ENCODE results near the gene HMSD. TPM values are rescaled to one million over a fixed set of nuclear protein-coding genes. Genes with fewer than 3 reads are reported as not detected.
A peak's percentile ranks its signal among the peaks of the same experiment; 100 is the strongest.
"Not testable (repeated sequence)": the region's sequence is repeated elsewhere in the genome, so short reads cannot be mapped to it uniquely, and the experiment has no call there.

Gene HMSD
- polyA plus RNA-seq, 3 donors: not detected

GRCh38 chr18:63936932-63937393 is 12.1 kb upstream of the HMSD start:
- H3K27me3 ChIP-seq (ENCODE audit: control insufficient read depth in 2 of 2, insufficient read depth in 2 of 2, low read length in 2 of 2): no peaks in the 10 kb centered on the region
- H3K27ac Mint-ChIP-seq: no peak overlapping the region
- no peaks in the 10 kb centered on the region for H3K9me3 Mint-ChIP-seq
- no peak overlapping the region for H3K4me3 Mint-ChIP-seq
- H3K4me2 ChIP-seq (replicated peaks; ENCODE audit: extremely low read depth, low read length, poor library complexity, severe bottlenecking): peak overlapping the region; percentile 83
- intact Hi-C loops (cut with micrococcal nuclease): loop anchor here (5.0 to 10.0 kb wide), 3 partner anchors 85 to 422 kb away; no protein-coding TSS in a partner anchor
- H3K27me3 Mint-ChIP-seq (ENCODE audit: low read depth in 3 of 3): peaks cover 0 to 1% (median 0%) of the 10 kb centered on the region in 3 donors
- H3K27ac ChIP-seq (ENCODE audit: low read depth in 1 of 2, low read length in 2 of 2): peak overlapping the region; percentile 78 to 89
- H3K4me3 ChIP-seq (replicated peaks in 1 of 3; ENCODE audit: low read depth in 2 of 3, low read length in 3 of 3): peak overlapping the region; percentile 73 to 87 (median 74)
- H3K4me1 ChIP-seq (ENCODE audit: control insufficient read depth in 1 of 2, insufficient read depth in 2 of 2, low read length in 2 of 2): peaks cover 18 to 25% of the 10 kb centered on the region in 2 donors
- peaks cover 18% of the 10 kb centered on the region for H3K79me2 ChIP-seq (ENCODE audit: insufficient read depth, low read length)
- H2AFZ ChIP-seq (ENCODE audit: insufficient read depth, low read depth, low read length, poor library complexity, severe bottlenecking): peak overlapping the region; percentile 96
- H3K36me3 Mint-ChIP-seq: peaks cover 0 to 2% of the 10 kb centered on the region in 2 donors
- H3K9me3 ChIP-seq (replicated peaks in 1 of 2; ENCODE audit: control insufficient read depth in 1 of 2, insufficient read depth in 1 of 2, low read length in 2 of 2): no peaks in the 10 kb centered on the region
- peaks cover 7% of the 10 kb centered on the region for H3K4me1 Mint-ChIP-seq
- no peaks in the 10 kb centered on the region for H4K20me1 ChIP-seq (ENCODE audit: insufficient read depth, low read length)
- DNase-seq: peak in 1 of 3 donors; percentile 32
- peaks cover 0 to 11% of the 10 kb centered on the region in 2 donors for H3K36me3 ChIP-seq (replicated peaks in 1 of 2; ENCODE audit: control insufficient read depth in 1 of 2, insufficient read depth in 2 of 2, low read length in 2 of 2)
- no peak for TF ChIP-seq CTCF (IDR thresholded peaks at IDR 0.05)
- H3K9ac ChIP-seq (ENCODE audit: insufficient read depth, low read length, poor library complexity, severe bottlenecking): peak overlapping the region; percentile 72
- 13% methylated on average over 19 of the region's 19 CpGs for WGBS (ENCODE audit: insufficient coverage)

- H3K4me1 ChIP-seq (ENCODE audit: control insufficient read depth in 1 of 2, insufficient read depth in 2 of 2, low read length in 2 of 2): peaks cover 18 to 25% of the 10 kb centered on the region in 2 donors
- no peaks in the 10 kb centered on the region for H3K36me3 ChIP-seq (replicated peaks in 1 of 2; ENCODE audit: control insufficient read depth in 1 of 2, insufficient read depth in 2 of 2, low read length in 2 of 2)
- H3K9ac ChIP-seq (ENCODE audit: insufficient read depth, low read length, poor library complexity, severe bottlenecking): no peak overlapping the region
- TF ChIP-seq CTCF (IDR thresholded peaks at IDR 0.05): no peak
- peaks cover 6% of the 10 kb centered on the region for H3K4me1 Mint-ChIP-seq
- no peak for DNase-seq
- no peak overlapping the region for H3K27ac ChIP-seq (ENCODE audit: low read depth in 1 of 2, low read length in 2 of 2)
- peaks cover 1 to 3% (median 2%) of the 10 kb centered on the region in 3 donors for H3K27me3 Mint-ChIP-seq (ENCODE audit: low read depth in 3 of 3)
- no peak overlapping the region for H3K27ac Mint-ChIP-seq
- WGBS (ENCODE audit: insufficient coverage): 96% methylated on average over 8 of the region's 8 CpGs
- peaks cover 0 to 2% of the 10 kb centered on the region in 2 donors for H3K36me3 Mint-ChIP-seq
- no peaks in the 10 kb centered on the region for H3K79me2 ChIP-seq (ENCODE audit: insufficient read depth, low read length)
- H3K4me3 Mint-ChIP-seq: no peak overlapping the region
- H3K9me3 ChIP-seq (replicated peaks in 1 of 2; ENCODE audit: control insufficient read depth in 1 of 2, insufficient read depth in 1 of 2, low read length in 2 of 2): no peaks in the 10 kb centered on the region
- intact Hi-C loops (cut with micrococcal nuclease): no loop called here
- no peaks in the 10 kb centered on the region for H3K27me3 ChIP-seq (ENCODE audit: control insufficient read depth in 2 of 2, insufficient read depth in 2 of 2, low read length in 2 of 2)
- no peaks in the 10 kb centered on the region for H4K20me1 ChIP-seq (ENCODE audit: insufficient read depth, low read length)
- no peak overlapping the region for H3K4me3 ChIP-seq (replicated peaks in 1 of 3; ENCODE audit: low read depth in 2 of 3, low read length in 3 of 3)
- H3K9me3 Mint-ChIP-seq: no peaks in the 10 kb centered on the region
- H3K4me2 ChIP-seq (replicated peaks; ENCODE audit: extremely low read depth, low read length, poor library complexity, severe bottlenecking): no peak overlapping the region
- H2AFZ ChIP-seq (ENCODE audit: insufficient read depth, low read depth, low read length, poor library complexity, severe bottlenecking): no peak overlapping the region
These were observed 9.1 kb upstream of the HMSD start for GRCh38 chr18:63940008-63940407.

- WGBS (ENCODE audit: insufficient coverage): 95% methylated on average over 17 of the region's 17 CpGs
- H3K27ac ChIP-seq (ENCODE audit: low read depth in 1 of 2, low read length in 2 of 2); H3K4me3 Mint-ChIP-seq; H3K36me3 Mint-ChIP-seq; H3K9ac ChIP-seq (ENCODE audit: insufficient read depth, low read length, poor library complexity, severe bottlenecking); H2AFZ ChIP-seq (ENCODE audit: insufficient read depth, low read depth, low read length, poor library complexity, severe bottlenecking); H3K4me1 Mint-ChIP-seq; H3K4me2 ChIP-seq (replicated peaks; ENCODE audit: extremely low read depth, low read length, poor library complexity, severe bottlenecking); H3K27me3 Mint-ChIP-seq (ENCODE audit: low read depth in 3 of 3); H3K9me3 ChIP-seq (replicated peaks in 1 of 2; ENCODE audit: control insufficient read depth in 1 of 2, insufficient read depth in 1 of 2, low read length in 2 of 2); H3K4me3 ChIP-seq (replicated peaks in 1 of 3; ENCODE audit: low read depth in 2 of 3, low read length in 3 of 3); H3K9me3 Mint-ChIP-seq; DNase-seq; H3K79me2 ChIP-seq (ENCODE audit: insufficient read depth, low read length); H3K36me3 ChIP-seq (replicated peaks in 1 of 2; ENCODE audit: control insufficient read depth in 1 of 2, insufficient read depth in 2 of 2, low read length in 2 of 2); intact Hi-C loops (cut with micrococcal nuclease); H4K20me1 ChIP-seq (ENCODE audit: insufficient read depth, low read length); H3K27me3 ChIP-seq (ENCODE audit: control insufficient read depth in 2 of 2, insufficient read depth in 2 of 2, low read length in 2 of 2): not testable (repeated sequence)
- peaks cover 18 to 25% of the 10 kb centered on the region in 2 donors for H3K4me1 ChIP-seq (ENCODE audit: control insufficient read depth in 1 of 2, insufficient read depth in 2 of 2, low read length in 2 of 2)
- peak overlapping the region in 1 of 7 donors; percentile 62 for H3K27ac Mint-ChIP-seq
These were observed 8.5 kb upstream of the HMSD start for GRCh38 chr18:63940543-63941050.
